Keratinocyte (primary cell): Measurements from ENCODE around the gene SH3PXD2B. TPM values are rescaled to one million over a fixed set of nuclear protein-coding genes. Genes with fewer than 3 reads are reported as not detected.

Experiments
- DNase-seq: peaks from one replicate; pipeline ENCODE4 v3.0.0-alpha.2; 2011; ENCODE audit warnings: low read depth, missing footprints, low spot score
- FAIRE-seq: peaks from 2 replicates; lab custom pipeline; 2011; peaks lifted over from hg19 to GRCh38; lab: Jason Lieb, UNC
- H2AFZ ChIP-seq: 2 replicates; pipeline ENCODE4 v1.6.0; 2012; ENCODE audit warnings: low read length, control low read depth, inconsistent platforms; ENCODE audit not compliant: control insufficient read depth
- H3K27ac ChIP-seq: 2 replicates; pipeline ENCODE4 v1.5.1; 2011; ENCODE audit warnings: low read length; ENCODE audit not compliant: control insufficient read depth, insufficient read depth
- H3K27me3 ChIP-seq: 3 replicates; pipeline ENCODE4 v1.6.0; 2011; ENCODE audit warnings: low read length; ENCODE audit not compliant: control insufficient read depth, insufficient read depth; ENCODE audit errors: extremely low read depth
- H3K36me3 ChIP-seq, 2 experiments: 2 replicates in 1 of 2; 3 replicates in 1 of 2; pipeline ENCODE4 v1.5.1; 2011; ENCODE audit warnings: low read length in 2 of 2, mild to moderate bottlenecking in 1 of 2; ENCODE audit not compliant: control insufficient read depth in 2 of 2, insufficient read depth in 2 of 2; ENCODE audit errors: extremely low read depth in 1 of 2
- H3K4me1 ChIP-seq: 3 replicates; pipeline ENCODE4 v1.5.1; 2011; ENCODE audit warnings: low read length; ENCODE audit not compliant: control insufficient read depth, insufficient read depth; ENCODE audit errors: extremely low read depth
- H3K4me2 ChIP-seq: 3 replicates; pipeline ENCODE4 v1.6.0; 2011; ENCODE audit warnings: low read depth, low read length; ENCODE audit not compliant: control insufficient read depth, insufficient read depth; ENCODE audit errors: extremely low read depth
- H3K4me3 ChIP-seq, 3 experiments: fragments of 200-600 bp in 1 of 3; sonication (generic) in 1 of 3; 2 replicates in 2 of 3; 3 replicates in 1 of 3; pipeline ENCODE4 v1.5.1; 2011 to 2016; ENCODE audit warnings: low read length in 3 of 3, mild to moderate bottlenecking in 3 of 3, control low read depth in 2 of 3, inconsistent platforms in 1 of 3, low read depth in 1 of 3, mixed read lengths in 1 of 3, mixed run types in 1 of 3, moderate library complexity in 1 of 3; ENCODE audit not compliant: control insufficient read depth in 2 of 3, insufficient read depth in 2 of 3; ENCODE audit errors: extremely low read depth in 1 of 3
- H3K79me2 ChIP-seq: 2 replicates; pipeline ENCODE4 v1.6.0; 2012; ENCODE audit warnings: low read length; ENCODE audit not compliant: control insufficient read depth, insufficient read depth
- H3K9ac ChIP-seq: 3 replicates; pipeline ENCODE4 v1.6.0; 2011; ENCODE audit warnings: low read length; ENCODE audit not compliant: control insufficient read depth, insufficient read depth; ENCODE audit errors: extremely low read depth
- H3K9me1 ChIP-seq: 3 replicates; pipeline ENCODE4 v1.6.0; 2011; ENCODE audit warnings: low read length; ENCODE audit not compliant: control insufficient read depth, insufficient read depth; ENCODE audit errors: extremely low read depth
- H3K9me3 ChIP-seq: 2 replicates; pipeline ENCODE4 v1.5.1; 2012; ENCODE audit warnings: low read depth, low read length; ENCODE audit not compliant: control insufficient read depth
- H4K20me1 ChIP-seq: 3 replicates; pipeline ENCODE4 v1.6.0; 2011; ENCODE audit warnings: low read length; ENCODE audit not compliant: control insufficient read depth, insufficient read depth; ENCODE audit errors: extremely low read depth
- EZH2 ChIP-seq: IDR thresholded peaks from one replicate; pipeline ENCODE4 v1.6.1; 2012; ENCODE audit warnings: inconsistent platforms, mild to moderate bottlenecking, low read length, moderate library complexity
- dilution Hi-C: fragments of 300-500 bp; cut with MboI; formaldehyde crosslinking; loops from one replicate; pipeline ENCODE4 v1.7.0; 2020; ENCODE audit warnings: low sequenced_read_pairs; ENCODE audit not compliant: extremely low pct_ligation_motif_present
- polyA plus RNA-seq, 5 experiments: library from polyadenylated mRNA; depleted of rRNA in 3 of 5; stranded (reverse) in 3 of 5; stranded (forward) in 1 of 5; unstranded in 1 of 5; fragments of >200 nt; gene quantifications; 1 replicate in 1 of 5; 2 replicates in 3 of 5; 3 replicates in 1 of 5; pipeline versions ENCODE4 v1.2.1 to v1.2.3, GENCODE V29; 2011 to 2012; ENCODE audit warnings: missing spikeins in 2 of 5, low read depth in 1 of 5, low replicate concordance in 1 of 5
- TF ChIP-seq, protein P1 (sequence below), 3 experiments: IDR thresholded peaks in 1 of 3; conservative IDR thresholded peaks in 1 of 3; optimal IDR thresholded peaks in 1 of 3; 2 replicates in 2 of 3; 3 replicates in 1 of 3; pipeline versions ENCODE3 to v1.5.1; 2011; ENCODE audit warnings: low read length in 3 of 3, mild to moderate bottlenecking in 3 of 3, moderate library complexity in 2 of 3, control low read depth in 1 of 3, inconsistent platforms in 1 of 3; ENCODE audit not compliant: insufficient read depth in 2 of 3; ENCODE audit errors: extremely low read depth in 1 of 3

Gene SH3PXD2B
- polyA plus RNA-seq, 1 donor (not counting 4 experiments of a cell fraction or from before 2014, with no cell fraction given), result 17.3 TPM

DNA sequence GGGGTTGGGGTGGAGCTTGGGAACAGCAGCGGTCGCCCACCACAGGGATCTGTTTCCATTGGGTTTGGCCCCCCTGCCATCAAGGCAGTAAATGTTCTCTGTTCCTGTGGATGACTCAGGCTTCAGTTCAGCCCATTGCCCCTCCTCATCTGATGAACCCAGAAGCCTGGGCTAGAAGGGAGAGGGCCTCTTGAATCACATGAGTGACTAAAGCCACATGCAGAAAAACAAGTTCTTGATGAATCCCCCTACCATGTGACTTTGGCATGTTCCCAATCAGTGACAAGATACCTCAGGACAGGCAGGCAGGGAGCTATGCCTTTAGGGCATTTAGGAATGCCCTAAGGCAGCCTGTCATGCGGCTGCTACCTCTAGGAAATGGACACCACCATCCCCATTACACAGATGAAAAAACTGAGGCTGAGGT is 2.5 kb downstream of the SH3PXD2B start:
- H2AFZ ChIP-seq, result no peak overlapping the region
- no peaks in the 10 kb centered on the region for H3K36me3 ChIP-seq
- peak overlapping the region; percentile 70 for H3K27ac ChIP-seq
- H3K4me1 ChIP-seq, result peaks cover 38% of the 10 kb centered on the region
- H3K4me3 ChIP-seq, result no peak overlapping the region
- dilution Hi-C loops, result no loop called here
- TF ChIP-seq EZH2, result no peak
- TF ChIP-seq, protein P1, sequence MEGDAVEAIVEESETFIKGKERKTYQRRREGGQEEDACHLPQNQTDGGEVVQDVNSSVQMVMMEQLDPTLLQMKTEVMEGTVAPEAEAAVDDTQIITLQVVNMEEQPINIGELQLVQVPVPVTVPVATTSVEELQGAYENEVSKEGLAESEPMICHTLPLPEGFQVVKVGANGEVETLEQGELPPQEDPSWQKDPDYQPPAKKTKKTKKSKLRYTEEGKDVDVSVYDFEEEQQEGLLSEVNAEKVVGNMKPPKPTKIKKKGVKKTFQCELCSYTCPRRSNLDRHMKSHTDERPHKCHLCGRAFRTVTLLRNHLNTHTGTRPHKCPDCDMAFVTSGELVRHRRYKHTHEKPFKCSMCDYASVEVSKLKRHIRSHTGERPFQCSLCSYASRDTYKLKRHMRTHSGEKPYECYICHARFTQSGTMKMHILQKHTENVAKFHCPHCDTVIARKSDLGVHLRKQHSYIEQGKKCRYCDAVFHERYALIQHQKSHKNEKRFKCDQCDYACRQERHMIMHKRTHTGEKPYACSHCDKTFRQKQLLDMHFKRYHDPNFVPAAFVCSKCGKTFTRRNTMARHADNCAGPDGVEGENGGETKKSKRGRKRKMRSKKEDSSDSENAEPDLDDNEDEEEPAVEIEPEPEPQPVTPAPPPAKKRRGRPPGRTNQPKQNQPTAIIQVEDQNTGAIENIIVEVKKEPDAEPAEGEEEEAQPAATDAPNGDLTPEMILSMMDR (optimal IDR thresholded peaks at IDR 0.05 in 1 of 3, IDR thresholded peaks at IDR 0.05 in 1 of 3, conservative IDR thresholded peaks at IDR 0.05 in 1 of 3; ENCODE audit: extremely low read depth in 1 of 3, insufficient read depth in 2 of 3, low read length in 3 of 3), result no peak
- H3K79me2 ChIP-seq, result peaks cover 17% of the 10 kb centered on the region
- H3K27me3 ChIP-seq, result no peaks in the 10 kb centered on the region
- peaks cover 8% of the 10 kb centered on the region for H3K9me1 ChIP-seq
- peaks cover 11% of the 10 kb centered on the region for H4K20me1 ChIP-seq
- H3K4me2 ChIP-seq, result no peak overlapping the region
- H3K9me3 ChIP-seq, result no peaks in the 10 kb centered on the region
- DNase-seq (no peak), FAIRE-seq (peak; percentile 49)
- peak overlapping the region; percentile 26 for H3K9ac ChIP-seq

DNA sequence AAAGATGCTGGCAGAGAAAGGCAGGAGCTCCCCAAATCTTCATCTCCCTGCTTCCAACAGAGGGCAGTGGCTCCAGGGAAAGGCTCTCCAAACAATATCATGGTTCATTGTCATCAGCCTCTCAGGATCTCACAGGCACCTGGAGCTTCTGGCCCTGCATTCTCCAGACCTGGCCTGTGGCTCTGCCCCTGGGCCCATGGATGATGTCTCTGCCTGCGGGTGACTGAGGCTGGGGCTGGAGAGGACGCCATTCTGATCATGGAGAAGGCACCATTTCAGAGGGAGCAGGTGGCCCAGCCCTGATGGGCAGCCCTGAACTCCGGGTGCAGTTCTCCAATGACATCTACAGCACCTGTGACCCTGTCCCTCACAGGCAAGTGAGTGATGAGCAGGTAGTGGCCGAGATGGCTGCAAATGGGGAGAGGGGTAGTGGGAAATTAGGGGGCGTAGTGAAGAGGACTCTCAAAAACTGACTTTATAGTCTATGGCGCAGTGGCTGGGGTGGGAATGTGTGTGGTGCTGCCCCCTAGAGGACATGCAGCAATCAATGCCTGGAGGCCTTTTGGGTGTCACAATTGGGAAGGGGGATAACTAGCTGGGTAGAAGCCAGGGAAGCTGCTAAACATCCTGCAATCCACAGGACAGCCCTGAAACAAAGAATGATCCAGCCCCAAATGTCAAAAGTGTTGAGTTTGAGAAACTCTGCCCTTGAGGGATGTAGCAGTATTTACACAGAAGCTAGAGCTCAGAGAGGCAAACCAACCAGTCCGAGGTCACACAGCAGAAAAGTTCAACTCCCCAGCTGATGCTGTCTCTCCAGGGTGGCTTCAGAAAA is 3.2 kb downstream of the SH3PXD2B start:
- Histone ChIP-seq H3K9ac (peak overlapping the region; percentile 26), H3K79me2 (peaks cover 23% of the 10 kb centered on the region), H3K27ac (peak overlapping the region; percentile 70), H3K36me3 (no peaks in the 10 kb centered on the region), H3K9me3 (no peaks in the 10 kb centered on the region), H4K20me1 (peaks cover 17% of the 10 kb centered on the region), H3K9me1 (peaks cover 8% of the 10 kb centered on the region), H3K4me3 (no peak overlapping the region), H3K4me2 (no peak overlapping the region), H3K4me1 (peaks cover 44% of the 10 kb centered on the region), H3K27me3 (no peaks in the 10 kb centered on the region), H2AFZ (no peak overlapping the region)
- no peak for DNase-seq
- FAIRE-seq, result no peak
- no peak for TF ChIP-seq EZH2
- TF ChIP-seq, protein P1 (optimal IDR thresholded peaks at IDR 0.05 in 1 of 3, IDR thresholded peaks at IDR 0.05 in 1 of 3, conservative IDR thresholded peaks at IDR 0.05 in 1 of 3; ENCODE audit: extremely low read depth in 1 of 3, insufficient read depth in 2 of 3, low read length in 3 of 3), result peak; percentile 64 to 84 (median 79)
- dilution Hi-C loops, result no loop called here
